Dermis blood vessel endothelial cell (primary cell): ENCODE measurements around the gene DCLK1. TPM values are rescaled to one million over a fixed set of nuclear protein-coding genes. Genes with fewer than 3 reads are reported as not detected.

ENCODE experiments used
- DNase-seq: peaks from one replicate; pipeline ENCODE4 v3.0.0; 2010
- total RNA-seq: library from RNA; depleted of rRNA; stranded (reverse); fragments of >200 nt; gene quantifications from 2 replicates; pipeline ENCODE4 v1.2.3, GENCODE V29; 2014

Gene DCLK1
- total RNA-seq, 1 donor from 2014 or later: 38.1 TPM

DNA sequence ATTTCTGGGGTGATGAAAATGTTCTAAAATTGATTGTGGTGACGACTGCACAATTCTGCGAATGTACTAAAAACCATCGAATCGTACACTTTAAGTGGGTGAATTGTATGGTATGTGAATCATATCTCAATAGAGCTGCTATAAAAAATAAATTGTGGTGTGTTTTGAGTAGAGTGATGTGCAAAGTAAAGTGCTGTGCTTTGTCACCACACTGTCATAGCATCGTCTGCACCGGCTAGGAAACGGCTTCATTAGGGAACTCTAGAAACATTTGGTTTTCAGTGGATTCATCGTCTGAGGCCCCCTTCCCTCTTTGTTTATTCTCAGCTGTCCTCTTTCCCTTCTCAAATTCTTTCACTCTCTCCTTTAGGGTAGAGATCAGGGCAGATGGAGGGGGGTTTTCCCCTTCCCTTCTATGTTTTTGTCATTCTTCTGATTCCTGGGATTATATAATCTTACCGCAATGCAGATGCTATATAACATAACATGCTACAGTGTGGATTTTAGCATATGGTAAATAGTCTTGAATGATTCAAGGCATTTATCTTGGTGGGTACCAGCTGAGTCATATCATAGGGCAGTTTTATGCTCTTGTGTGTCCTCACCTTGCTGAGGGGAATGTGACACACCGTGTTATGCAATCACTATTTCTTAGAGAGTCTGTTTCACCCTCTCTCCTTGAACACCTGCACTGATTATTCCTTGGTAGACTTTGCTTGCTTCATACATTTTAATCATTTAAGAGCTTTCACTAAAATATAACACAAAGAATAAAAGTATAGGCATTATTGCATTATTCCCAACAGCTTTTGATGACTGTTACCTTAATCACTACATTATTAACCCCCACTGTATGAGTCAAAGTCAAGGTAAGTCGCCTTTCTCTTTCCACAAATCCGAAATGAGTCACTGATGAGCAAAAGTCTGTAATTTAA is 239.4 kb downstream of the DCLK1 start:
- no peak for DNase-seq

DNA sequence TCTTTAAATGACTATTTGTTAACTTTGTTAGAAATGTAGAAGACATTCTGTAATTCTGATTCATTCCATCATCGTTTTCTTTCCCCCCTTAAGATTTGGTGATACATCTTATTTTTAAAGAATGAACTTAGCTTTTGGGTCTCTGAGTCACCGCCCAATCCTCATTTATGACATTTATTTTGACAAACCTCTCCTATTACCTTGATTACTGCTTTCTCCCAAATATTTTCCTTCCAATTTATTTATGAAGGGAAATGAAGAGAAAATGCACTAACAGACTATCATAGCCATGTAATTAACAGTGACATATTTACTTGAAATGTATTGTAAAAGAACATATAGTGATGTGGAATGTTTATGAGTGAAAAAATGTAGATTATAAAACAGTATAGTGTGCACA is 241.6 kb downstream of the DCLK1 start:
- DNase-seq: no peak

DNA sequence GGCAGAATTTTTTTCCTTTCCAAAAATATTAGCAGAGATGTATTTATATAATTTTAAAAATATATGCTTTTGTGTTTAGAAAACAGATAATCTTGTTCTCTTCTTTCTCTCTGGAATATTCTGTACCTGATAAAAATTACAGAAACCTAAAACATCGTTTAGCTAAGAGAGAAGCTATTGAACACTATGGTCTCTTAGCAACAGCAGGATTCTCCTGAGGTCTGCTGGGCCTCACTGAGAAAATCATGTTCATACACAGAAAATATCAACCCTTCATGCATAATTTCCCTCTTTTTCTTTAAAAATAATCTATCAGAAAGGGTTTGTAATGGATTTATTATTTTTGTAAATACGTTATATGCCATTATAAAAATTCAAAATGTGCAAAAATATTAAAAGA is 242.2 kb downstream of the DCLK1 start:
- DNase-seq: no peak

DNA sequence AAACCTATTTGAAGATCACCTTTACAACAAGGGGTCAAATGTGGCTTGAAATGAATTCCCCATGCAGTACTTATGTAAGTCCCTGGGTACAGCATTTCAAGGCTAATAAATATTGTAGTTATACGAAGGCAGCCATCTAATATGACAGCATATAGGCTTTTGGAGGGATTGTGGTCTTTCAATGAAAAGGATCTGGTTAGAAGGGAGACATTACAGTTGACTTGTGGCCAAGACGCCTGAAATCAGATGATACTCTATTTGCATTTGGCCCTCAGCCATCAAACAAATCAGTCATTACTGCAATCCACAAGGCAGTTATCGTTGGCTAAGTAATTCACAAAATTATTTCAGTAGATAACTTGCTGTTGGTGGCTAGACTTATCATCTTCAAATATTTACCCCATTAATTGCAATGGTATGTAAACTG is 242.7 kb downstream of the DCLK1 start:
- DNase-seq: no peak

DNA sequence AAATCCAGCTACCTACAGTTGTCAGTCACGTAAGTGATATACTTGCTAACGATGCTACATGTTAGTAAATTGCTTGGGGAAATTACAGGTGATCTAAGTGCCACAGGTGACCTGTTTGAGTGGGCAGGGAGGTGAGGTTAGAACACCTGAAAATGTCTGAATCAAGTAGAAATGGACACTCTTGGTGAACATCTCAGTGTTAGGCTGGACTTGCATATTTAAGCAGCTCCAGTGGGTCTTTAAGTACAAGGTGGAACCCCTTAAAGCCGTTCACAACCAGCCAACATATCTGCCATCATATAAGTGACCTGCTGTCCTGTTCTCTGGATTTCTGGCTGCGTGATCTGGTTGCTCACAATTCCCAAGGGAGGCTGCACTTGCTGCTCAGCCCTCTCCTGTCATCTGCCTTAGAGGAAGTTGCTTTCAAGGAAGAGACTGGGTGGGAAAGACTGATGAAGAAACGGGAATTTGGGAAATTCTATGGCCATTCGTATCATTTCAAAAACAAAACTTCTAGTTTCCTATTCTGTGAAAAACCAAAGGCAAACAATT is 244.0 kb downstream of the DCLK1 start:
- DNase-seq: no peak

DNA sequence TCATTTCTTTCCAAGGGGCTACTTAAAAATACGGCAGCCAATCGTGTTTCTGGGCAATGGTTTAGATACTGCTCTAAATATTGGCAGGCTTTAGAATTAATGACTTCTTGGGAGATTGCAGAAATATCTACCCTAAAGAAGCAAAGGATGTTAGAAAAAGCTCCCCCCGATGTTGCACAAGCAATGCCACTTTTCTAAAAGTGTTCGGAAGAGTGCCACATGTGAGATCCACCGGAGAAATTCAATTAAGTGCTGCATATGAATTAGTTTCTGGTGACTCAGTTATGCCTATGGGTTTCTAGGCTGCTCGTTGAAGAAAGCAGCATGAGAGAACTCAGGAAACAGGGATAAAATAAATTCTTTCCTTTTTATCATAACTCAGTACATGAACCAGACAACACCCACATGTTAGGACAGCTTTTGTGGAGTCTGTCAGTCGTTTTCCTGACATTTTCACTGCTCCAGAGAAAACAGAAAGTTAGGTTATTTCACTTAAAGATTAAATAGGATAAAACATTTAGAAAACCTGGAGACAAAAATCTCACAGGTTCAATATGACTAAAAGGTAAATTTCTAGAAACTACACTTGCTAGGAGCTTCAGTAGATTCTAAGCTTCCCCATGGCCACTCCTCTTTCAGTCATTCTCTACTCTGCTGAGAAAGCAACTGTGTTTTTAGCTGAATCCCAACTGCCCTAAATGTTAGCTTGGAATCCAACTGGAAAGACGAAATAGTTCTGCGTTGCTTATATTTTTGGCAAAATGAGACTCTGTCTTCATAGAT is 244.7 kb downstream of the DCLK1 start:
- DNase-seq: no peak

DNA sequence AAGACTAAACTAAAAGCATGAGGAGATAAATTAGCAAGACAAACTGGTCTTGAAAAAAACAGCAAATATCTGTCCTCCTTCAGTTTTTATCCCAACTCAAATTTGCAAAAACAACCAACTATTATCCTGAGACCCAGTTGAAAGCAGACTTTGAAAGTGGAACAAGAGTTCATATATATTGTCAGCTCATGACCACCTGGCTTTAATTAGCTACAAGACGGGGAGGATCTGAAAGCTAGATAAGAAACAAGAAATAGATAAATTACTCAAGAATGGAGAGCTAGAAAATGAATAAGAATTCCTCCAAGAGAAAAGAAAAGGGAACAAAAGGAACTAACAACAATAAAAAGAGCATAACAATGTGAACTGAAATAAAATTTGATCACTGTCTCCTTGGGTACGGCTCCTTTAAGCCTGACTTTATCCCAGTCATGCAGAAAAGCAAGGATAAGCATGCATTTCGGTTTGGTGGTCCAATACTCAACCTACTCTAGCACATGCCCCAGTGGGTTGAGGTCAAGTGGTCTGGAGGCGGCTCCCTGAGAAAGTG is 246.9 kb downstream of the DCLK1 start:
- no peak for DNase-seq

DNA sequence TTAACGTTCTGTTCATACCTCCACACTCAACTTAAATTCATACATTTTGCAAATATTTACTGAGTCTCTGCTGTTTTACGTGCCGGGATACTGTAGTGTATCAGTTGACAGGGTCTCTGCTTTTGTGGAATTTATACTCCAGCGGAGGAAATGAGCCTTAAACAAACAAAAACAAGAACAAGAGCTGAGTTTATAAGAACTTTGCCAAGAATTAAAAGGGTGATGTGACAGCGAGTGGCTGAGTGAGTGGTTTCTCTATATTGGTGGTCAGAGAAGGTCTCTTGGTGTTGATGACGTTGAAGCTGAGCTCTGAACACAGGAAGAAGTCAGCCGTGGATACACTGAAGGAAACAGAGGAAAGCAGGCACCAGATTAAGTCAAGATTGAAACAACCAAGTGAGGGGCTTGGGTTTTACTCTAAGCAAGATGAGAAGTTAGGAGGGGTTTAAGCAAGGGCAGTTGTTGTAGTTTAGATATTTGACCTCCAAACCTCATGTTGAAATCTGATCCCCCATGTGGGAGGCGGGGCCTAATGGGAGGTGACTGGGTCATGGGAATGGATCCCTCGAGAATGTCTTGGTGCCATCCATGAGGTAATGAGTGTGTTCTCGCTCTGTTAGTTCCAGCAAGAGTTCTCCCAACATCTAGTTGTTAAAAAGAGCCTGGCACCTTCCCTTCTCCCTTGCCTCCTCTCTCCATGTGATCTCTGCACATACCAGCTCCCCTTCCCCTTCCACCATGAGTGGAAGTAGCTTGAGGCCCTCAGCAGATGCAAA is 248.3 kb downstream of the DCLK1 start:
- no peak for DNase-seq

DNA sequence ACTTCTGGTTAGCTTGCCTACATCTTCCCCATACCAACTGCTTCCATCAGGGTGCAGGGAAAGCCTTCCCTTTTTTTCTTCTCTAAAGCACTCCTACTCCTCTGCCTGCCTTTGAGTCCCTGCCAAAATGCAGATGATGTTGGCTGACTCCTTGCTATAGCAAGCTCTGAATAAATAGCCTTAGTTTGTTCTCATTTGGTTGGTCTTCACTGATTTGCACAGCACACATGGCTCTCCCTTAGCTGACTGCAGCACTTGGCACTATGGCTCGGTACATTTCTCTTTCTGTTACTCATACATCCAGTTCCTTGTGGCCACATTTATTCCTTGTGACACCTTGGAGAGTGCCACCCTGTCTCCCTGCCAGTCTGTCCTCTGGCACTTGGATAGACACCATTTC is 249.8 kb downstream of the DCLK1 start:
- DNase-seq: peak; percentile 2

DNA sequence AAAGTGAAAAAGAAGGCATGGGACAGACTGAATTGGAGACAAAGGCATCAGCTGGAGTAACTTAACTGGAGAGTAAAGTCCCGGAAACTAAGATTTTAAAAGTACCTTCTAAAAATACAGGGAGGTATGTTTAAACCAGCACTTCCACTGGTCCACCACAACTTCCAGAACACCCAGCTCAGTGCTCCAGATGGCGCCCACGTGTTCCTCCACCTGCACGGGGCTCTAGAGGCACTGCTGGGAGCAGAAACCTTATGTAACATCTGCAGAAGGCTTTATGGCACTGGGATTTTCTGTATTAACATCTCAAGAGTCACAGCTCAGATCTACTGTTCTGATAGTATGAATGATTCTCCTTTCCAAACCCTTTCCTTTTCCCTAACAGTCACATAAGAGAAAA is 252.1 kb downstream of the DCLK1 start:
- no peak for DNase-seq

DNA sequence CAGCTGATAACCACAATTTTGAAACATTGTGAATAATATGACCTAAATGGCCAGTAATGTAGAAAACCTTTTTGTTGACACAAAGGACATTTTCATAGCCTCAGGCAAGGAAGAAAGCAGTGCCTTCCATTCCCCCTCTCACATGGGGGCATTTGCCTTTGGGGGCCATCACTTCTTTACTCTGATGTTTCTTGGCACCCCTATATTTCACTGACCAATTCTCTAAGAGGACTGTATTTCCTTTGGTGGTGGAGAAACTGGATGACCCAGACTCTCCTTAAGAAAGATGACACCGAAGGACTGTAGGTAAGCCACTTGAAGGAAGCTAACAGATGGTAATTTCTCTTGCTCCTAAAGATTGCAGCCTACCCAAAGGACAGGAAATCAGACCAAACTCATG is 254.6 kb downstream of the DCLK1 start:
- no peak for DNase-seq

DNA sequence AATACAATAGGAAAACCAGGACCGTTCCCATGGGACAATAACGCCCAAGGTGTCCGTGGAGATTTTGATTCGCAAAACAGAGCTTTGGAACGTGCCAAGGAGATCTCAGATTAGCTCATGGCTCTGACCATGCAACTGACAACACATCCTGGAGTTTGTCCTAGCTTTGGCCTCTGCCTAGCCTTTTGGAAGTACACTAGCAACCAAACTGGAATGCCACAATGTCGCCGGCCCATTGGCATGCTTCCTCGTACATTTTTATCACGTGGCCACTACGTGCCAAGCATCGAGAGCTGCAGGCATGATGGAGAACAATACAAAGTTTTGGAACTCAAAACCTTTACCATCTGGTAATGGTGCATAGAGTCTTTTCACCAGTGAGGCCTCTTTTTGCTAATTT is 256.5 kb downstream of the DCLK1 start:
- DNase-seq: no peak

DNA sequence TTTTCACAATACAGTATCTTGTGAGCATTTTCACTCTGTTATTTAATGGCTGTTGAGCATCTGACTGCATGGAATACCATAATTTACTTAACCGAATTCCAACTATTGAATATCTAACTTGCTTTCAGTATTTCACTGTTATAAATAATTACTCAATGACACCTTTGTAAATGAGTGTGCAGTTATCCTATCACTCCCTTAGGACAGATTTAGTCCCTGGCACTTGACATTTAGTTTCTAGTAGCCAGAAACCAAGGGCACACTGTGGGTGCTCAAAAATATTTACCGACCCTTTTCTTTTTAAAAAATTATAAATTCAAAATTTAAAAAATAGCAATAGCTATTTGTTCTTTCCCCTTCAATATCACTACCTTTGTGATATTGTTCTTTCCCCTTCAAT is 258.8 kb downstream of the DCLK1 start:
- no peak for DNase-seq

DNA sequence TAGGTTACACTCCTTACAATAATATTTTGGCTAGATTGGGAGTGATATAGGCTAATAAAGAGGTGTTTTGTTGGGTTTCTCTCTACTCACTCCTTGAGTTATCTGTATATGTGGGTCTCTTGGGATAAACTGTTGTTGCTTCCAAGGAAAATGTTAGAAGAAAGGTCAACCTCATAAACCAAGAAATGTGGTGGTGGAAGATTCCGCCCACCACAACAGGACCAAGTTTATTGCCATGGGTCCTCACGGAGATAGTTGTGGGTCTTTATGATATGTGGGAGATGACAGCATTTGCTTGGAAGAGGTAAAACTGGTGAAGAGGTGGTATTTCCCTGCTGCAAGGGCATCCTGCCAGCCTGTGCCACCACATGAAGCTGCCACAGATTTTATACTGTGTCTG is 259.6 kb downstream of the DCLK1 start:
- no peak for DNase-seq

DNA sequence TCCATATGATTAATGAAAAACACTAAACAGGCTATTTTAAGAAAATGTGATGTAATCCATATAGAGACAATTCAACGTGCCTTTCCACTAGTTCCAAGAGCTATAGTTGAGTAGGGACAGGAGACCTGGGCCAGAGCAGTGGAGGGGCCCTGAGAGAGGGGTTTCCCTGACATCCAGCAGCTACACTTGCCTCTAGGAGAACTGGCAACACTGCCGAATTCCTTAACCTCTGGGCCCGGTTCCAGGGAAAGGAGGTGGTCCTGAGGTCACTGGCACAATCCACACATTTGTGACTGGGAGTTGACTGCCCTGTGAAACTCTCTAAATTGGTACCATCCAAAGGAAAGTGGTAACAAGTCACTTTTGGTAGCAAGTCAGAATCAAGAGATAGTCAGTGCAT is 264.4 kb downstream of the DCLK1 start:
- DNase-seq: no peak

DNA sequence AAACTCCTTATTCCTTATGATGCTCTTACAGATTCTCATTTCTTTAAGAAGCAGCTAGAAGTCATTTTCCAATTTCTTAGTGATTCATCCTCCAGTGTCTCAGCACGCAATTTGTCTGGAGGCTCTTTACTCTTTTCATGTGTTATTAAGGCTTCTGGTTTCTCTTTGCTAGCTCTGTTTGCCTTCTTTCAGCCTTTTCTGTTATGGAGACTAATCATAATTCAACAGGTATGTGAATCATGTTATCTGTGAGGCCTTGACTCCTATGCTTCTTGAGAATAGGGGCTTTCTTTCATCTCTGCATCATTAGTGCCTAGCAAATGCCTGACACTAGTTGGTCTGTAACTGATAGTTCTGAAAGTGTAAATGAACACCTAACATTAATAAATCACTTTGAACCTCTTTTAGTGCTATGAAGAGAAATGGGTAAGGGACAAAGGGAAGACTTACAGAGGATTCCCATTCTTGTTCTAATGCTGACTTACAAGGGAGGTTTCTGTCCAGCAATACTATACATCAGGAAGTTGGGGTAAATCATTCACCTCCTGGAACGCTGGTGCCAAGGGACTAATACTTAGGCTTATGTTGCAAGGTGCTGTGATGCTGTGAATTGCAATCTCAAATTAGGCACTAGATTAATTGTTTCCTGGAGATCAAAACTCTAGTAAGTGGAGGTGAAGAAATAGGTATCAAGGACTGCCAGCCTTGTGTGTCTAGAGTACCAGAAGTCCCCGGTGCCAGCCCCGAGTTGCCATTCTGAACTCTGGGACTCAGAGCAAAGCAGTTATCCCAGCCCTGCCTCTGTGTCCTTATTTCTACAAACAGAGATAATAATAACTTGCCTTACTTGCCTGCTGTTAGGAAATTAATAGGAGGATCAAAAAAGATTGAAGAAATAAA is 265.6 kb downstream of the DCLK1 start:
- no peak for DNase-seq

DNA sequence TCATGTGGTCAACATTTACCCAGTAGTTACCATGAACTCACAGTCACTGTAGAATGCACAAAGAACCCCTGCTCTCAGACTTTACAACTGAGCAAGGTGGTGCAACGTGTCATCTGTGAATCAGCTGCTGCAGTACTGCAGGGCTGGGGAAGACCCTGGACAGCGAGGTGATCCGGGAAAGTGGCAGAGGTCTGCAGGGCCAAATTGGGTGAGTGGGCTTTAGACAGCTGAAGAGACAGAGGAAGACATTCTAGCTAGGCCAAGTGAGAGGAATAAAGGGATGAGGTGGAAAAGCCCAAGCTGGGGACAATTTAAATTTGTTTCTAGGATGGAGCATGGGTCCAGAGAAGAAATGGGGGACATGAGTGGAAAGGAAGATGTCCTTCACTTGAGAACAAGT is 270.5 kb downstream of the DCLK1 start:
- DNase-seq: no peak

DNA sequence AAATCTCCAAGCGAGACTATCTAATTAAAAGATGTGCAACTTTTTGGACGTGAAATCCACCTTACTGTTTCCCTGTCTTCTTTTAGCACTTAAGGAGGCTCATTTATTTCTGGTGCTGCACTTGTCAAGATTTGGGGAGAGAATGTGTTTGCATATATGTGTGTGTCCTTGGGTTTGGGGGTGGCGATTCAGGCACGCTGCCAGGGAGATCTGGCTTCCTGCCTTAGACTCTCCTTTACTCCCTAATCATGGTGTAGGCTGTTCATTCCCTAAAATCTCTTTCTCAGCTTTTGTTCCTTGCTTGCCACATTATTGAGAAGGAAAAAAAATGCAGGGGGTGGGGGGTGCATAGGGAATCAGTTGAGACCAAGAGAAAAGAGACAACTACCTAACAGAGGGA is 271.2 kb downstream of the DCLK1 start:
- no peak for DNase-seq

DNA sequence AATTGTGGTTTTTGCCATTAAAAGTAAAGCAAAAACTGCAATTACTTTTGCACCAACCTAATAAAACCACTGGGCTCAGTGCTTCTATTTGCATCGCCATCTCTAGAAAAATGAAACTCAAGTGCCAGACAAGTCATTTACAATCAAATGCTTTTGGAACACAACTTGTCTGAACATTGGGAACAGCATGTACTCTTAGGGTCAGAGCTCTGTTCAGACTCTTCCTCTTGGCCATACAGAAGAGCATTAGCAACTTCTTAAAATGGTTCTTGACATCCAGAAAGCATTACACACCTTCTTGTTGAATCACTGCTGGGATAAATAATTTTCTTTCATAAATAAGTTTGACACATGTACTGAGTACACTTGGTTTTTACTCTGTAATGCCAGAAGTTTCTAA is 272.5 kb downstream of the DCLK1 start:
- no peak for DNase-seq

DNA sequence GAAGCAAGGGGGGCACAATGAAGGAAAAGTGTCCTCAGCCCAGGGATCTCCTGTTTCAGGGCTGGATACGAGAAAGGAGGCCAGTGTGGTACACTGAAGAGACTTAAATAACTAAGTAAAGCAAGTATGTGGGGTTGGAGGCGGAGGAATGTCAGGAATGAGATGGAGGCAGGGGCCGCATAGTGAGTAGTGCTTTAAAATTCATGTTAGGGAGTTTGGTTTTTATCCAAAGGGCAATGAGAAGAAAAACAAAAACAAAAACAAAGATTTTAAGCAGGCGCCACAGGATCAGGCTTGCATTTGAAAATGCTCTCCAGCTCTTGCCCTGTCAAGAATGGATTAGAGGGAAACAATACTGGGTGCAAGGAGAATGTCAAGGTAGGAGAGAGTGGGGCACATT is 273.4 kb downstream of the DCLK1 start:
- DNase-seq: no peak

DNA sequence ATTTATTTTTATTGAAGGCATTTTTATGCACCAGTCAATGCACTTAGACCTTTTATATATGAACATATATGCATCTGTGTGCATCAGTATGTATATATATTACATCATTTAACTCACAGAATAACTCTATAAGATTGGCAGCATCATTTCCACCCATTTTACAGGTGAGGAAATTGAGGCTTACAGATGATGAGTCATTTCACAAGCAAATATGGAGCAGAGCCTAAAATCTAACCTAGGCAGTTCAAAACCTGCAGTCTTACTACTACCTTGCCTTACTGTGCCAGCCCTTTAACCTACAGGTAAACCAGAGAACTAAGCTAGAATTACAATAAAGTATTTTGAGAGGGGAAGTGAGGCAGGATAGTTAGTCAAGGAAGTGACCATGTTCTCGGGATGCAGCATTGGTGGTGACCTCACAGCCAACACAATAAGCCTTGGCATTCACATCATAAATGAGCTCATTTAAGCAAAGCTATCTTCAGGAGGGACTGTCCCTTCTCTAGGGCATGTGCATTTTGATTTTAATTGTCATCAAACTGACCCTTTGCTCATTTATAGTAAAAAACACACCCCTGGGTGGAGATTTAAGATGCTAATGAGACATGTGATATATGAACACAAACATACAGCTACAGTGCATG is 274.3 kb downstream of the DCLK1 start:
- DNase-seq: peak; percentile 42
